ENCODE measurements around the gene AACS.

The AACS gene

DNA sequence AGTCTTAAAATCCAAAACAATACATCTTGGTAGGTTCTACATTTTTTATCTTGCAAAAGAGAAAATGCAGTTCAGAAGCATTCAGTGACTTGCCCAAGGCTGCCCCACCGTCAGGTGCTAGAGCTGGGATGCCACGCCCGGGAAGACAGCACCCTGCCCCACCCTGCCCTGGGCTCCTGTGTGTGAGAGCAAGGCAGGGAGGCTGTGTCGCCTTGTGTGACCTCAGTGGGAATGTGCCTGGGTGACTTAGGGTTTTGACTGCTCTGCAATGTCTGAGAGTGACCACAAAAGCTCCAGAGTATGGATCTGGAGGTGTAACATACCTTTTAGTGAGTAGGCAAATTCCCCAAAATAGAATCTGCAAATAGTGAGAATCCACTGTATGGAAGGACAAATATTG is 60.0 kb downstream of the AACS start:
- H3K4me3 ChIP-seq (ENCODE audit: low read length): no peak overlapping the region
- H4K20me1 ChIP-seq (ENCODE audit: control insufficient read depth, insufficient read depth, low read depth, low read length): no peaks in the 10 kb centered on the region
- no peaks in the 10 kb centered on the region for H3K4me1 ChIP-seq (ENCODE audit: control insufficient read depth, low read length)
- H3K27me3 ChIP-seq (ENCODE audit: control insufficient read depth, low read length): no peaks in the 10 kb centered on the region
- H3K9me2 ChIP-seq (replicated peaks; ENCODE audit: control insufficient read depth, low read length): no peaks in the 10 kb centered on the region
- TF ChIP-seq CTCF (IDR thresholded peaks at IDR 0.05; ENCODE audit: low read depth, low read length, poor library complexity, severe bottlenecking) (no peak), EZH2phosphoT487 (IDR thresholded peaks at IDR 0.05; ENCODE audit: borderline replicate concordance, low read length) (no peak)
- no peak overlapping the region for H3K27ac ChIP-seq (ENCODE audit: low read depth, low read length)
- H3K4me2 ChIP-seq (ENCODE audit: low read length): no peak overlapping the region
- H3F3A ChIP-seq (ENCODE audit: control insufficient read depth, insufficient read depth): no peaks in the 10 kb centered on the region
- peaks cover 12% of the 10 kb centered on the region for H3K36me3 ChIP-seq (ENCODE audit: control insufficient read depth, low read length)
- H3K9me3 ChIP-seq (ENCODE audit: control insufficient read depth, insufficient read depth, low read length): no peaks in the 10 kb centered on the region
- H3K79me2 ChIP-seq (ENCODE audit: control insufficient read depth, low read length): no peaks in the 10 kb centered on the region

DNA sequence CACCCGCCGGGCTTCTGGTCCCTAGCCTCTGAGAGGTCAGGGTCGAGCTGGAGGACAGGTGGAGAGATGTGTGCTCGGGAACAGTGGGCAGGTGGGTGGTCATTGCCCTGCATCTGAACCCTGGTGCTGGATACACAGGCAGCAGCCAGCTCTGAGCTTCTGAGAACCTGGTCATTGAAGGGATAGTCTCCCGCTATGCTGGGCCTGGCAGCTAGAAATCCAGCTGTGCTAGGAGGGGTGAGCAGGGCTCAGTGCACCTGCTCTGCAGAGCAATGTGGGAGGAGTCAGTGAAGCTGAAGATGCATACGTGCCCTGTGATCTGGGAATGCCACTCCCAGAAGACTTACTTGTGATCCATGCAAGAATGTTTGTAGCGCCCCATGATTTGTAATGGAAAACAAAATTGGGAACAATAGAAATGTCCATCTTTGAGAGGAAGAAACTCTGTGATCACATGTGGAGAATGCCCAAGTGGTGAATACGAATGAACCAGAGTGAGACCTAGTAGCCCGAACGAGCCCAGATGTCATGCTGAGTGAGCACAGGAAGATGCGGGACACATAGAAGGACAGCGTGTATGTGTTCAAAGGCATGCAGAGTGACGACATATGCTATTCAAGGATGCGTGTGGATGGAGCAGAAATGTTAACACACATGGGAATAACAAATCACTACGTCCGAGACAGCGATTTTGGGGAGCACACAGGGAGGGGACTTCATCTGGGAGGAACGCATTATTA is 63.4 kb downstream of the AACS start:
- H3K36me3 ChIP-seq (ENCODE audit: control insufficient read depth, low read length): peaks cover 12% of the 10 kb centered on the region
- TF ChIP-seq EZH2phosphoT487 (IDR thresholded peaks at IDR 0.05; ENCODE audit: borderline replicate concordance, low read length) (no peak), CTCF (IDR thresholded peaks at IDR 0.05; ENCODE audit: low read depth, low read length, poor library complexity, severe bottlenecking) (no peak)
- H3F3A ChIP-seq (ENCODE audit: control insufficient read depth, insufficient read depth): no peaks in the 10 kb centered on the region
- no peaks in the 10 kb centered on the region for H3K27me3 ChIP-seq (ENCODE audit: control insufficient read depth, low read length)
- H4K20me1 ChIP-seq (ENCODE audit: control insufficient read depth, insufficient read depth, low read depth, low read length): no peaks in the 10 kb centered on the region
- H3K9me3 ChIP-seq (ENCODE audit: control insufficient read depth, insufficient read depth, low read length): no peaks in the 10 kb centered on the region
- H3K79me2 ChIP-seq (ENCODE audit: control insufficient read depth, low read length): no peaks in the 10 kb centered on the region
- H3K9me2 ChIP-seq (replicated peaks; ENCODE audit: control insufficient read depth, low read length): no peaks in the 10 kb centered on the region
- no peak overlapping the region for H3K4me3 ChIP-seq (ENCODE audit: low read length)
- no peaks in the 10 kb centered on the region for H3K4me1 ChIP-seq (ENCODE audit: control insufficient read depth, low read length)
- no peak overlapping the region for H3K27ac ChIP-seq (ENCODE audit: low read depth, low read length)
- H3K4me2 ChIP-seq (ENCODE audit: low read length): no peak overlapping the region

DNA sequence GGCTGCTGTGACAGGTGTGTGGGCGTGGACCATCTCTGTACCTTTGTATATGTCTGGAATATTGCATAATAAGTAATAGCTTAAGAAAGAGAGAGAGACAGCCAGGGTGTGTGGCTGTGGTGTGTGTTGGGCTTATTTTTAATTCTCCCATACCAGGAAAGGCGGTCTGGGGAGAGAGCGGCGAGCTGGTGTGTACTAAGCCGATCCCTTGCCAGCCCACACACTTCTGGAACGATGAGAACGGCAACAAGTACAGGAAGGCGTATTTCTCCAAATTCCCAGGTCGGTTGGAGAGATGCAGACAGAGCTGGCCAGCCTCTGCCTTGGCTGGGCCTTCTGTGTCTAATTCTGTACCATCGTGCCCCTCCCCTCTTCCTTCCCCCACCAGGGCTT is 63.9 kb downstream of the AACS start:
- H3K79me2 ChIP-seq (ENCODE audit: control insufficient read depth, low read length): no peaks in the 10 kb centered on the region
- TF ChIP-seq CTCF (IDR thresholded peaks at IDR 0.05; ENCODE audit: low read depth, low read length, poor library complexity, severe bottlenecking) (no peak), EZH2phosphoT487 (IDR thresholded peaks at IDR 0.05; ENCODE audit: borderline replicate concordance, low read length) (no peak)
- H3K4me2 ChIP-seq (ENCODE audit: low read length): no peak overlapping the region
- H3F3A ChIP-seq (ENCODE audit: control insufficient read depth, insufficient read depth): no peaks in the 10 kb centered on the region
- no peak overlapping the region for H3K27ac ChIP-seq (ENCODE audit: low read depth, low read length)
- H3K36me3 ChIP-seq (ENCODE audit: control insufficient read depth, low read length): peaks cover 12% of the 10 kb centered on the region
- H3K4me3 ChIP-seq (ENCODE audit: low read length): no peak overlapping the region
- H3K9me2 ChIP-seq (replicated peaks; ENCODE audit: control insufficient read depth, low read length): no peaks in the 10 kb centered on the region
- no peaks in the 10 kb centered on the region for H3K4me1 ChIP-seq (ENCODE audit: control insufficient read depth, low read length)
- no peaks in the 10 kb centered on the region for H3K27me3 ChIP-seq (ENCODE audit: control insufficient read depth, low read length)
- H3K9me3 ChIP-seq (ENCODE audit: control insufficient read depth, insufficient read depth, low read length): no peaks in the 10 kb centered on the region
- no peaks in the 10 kb centered on the region for H4K20me1 ChIP-seq (ENCODE audit: control insufficient read depth, insufficient read depth, low read depth, low read length)

Data from DOHH2 (cell line).